ENCODE measurements around the gene MEG3.

The MEG3 gene

DNA sequence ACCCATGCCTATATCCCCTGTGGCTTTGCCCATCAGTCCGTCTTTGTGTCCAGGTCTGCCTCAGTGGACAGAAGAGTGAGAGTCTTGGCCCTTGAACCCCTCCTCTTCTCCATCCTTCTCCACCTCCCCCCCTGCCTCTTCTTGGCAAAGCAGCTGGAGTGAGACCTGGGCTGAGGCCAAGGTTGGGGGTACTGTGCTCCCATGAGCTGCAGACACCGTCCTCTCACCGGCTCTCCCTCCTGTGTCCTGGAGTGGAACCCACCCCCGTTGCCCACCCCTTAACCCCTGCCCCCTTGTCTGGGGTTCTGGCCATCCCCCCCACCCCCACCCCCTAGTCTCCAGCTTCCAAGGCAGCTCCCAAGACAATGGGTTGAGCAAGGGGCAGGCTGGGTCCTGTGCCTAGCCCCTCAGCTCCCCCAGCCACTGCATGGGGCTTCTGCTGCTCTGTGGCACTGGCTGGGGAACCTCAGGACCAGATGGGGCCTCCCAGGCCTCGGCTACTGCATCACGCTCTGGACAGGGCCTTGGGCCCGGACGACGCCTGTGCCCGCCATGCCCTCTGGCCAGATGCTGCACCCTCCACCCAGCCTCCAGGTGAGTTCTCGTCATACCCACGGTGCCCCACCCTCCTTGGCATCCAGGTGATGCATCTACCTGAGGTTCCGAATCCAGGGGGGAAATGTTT lies 41.9 kb downstream of the MEG3 start:
- no peak for DNase-seq

DNA sequence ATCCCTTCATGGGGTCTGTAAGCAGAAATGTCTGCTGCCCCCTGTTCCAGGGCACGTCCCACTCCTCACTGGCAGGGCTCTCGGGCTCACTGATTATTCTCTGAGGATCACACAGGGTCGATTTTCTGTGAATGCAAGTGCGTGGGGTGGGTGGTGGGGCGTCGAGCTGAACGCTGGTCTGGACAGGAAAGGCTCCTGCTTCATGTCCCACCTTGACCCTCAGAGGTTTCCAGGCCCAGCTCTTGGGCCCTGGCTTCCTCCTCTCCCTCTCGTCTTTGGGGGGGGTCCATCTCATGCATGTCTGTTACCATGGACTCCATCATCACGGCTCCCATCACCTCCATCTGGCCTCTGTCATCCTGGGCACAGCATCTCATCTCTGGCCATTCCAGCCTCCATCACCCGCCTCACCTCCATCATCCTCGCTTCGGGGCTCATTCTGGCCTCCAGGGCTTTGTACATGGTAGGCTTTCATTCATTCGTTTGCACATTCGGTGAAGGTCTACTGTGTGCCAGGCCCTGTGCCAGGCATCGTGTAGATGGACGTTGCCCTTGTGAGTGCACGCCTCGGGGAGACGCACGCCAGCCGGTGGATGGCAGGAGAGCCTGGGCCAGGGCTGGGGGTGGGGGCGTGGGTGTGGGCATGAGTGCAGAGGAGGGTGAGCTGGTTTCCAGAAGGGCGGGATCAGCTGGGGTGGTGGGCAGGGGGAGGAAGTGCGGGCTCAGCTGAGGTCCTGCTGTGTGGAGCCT lies 42.9 kb downstream of the MEG3 start:
- DNase-seq = no peak

- DNase-seq = no peak
Measured at GRCh38 chr14:100871234-100872186, 45.6 kb downstream of the MEG3 start.

DNA sequence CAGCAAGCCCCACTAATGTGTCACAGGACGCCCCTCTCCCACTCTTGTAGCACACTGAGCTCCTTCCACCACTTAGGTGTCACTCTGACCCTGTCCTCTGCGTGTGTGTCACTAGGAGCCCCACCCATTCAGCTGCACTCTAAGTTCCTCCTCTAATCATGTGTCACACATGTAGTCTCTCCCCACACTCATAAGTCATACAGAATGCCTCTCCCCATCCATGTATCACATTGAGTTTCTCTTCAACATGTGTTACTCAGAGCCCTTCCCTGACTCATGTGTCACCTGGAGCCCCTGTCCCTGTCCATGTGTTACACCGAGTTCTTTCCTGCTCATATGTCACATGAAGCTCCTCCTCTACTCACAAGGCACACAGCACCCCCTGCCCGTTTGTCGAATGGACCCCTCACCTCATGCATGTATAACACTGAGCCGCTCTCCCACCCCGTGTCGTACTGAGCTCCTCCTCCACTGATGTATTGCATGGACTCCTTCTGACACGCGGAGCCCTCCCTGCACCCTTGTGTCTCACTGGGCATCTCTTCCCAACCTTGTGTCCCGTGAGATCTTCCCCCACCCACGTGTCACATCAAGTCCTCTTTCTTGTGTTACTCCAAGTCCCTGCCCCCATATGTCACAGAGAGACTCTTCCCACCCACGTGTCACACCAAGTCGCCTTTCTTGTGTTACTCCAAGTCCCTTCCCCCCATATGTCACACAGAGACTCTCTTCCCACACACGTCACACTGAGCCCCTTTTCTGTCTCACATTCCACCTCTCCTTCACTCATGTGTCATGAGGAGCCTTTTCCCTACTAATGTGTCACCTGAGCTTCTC lies 46.6 kb downstream of the MEG3 start:
- no peak for DNase-seq

GRCh38 chr14:100873096-100873482 lies 47.2 kb downstream of the MEG3 start:
- DNase-seq = no peak

GRCh38 chr14:100874051-100874410 lies 48.1 kb downstream of the MEG3 start:
- no peak for DNase-seq

GRCh38 chr14:100874411-100875091 lies 48.6 kb downstream of the MEG3 start:
- DNase-seq = no peak

DNA sequence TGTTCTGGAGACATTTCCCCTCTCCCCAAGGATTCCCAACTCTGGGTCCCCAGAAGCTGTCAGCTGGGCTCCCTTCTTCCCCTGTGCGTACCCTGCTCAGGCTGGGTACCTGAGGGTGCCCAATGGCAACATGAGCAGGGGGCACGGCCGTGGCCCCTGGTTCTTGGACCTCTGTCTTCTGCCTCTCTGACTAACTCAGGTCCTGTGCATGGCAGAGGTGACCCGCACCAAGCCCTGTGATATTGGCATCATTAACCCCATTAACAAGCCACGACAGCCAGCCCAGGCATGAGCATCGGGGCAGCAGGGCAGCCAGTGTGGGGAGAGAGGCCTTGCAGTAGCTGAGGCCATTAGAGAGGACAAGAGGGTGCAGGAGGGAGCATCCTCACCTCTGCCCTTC lies 49.2 kb downstream of the MEG3 start:
- DNase-seq = no peak

GRCh38 chr14:100875861-100876590 lies 50.1 kb downstream of the MEG3 start:
- DNase-seq = no peak

- no peak for DNase-seq
Measured at GRCh38 chr14:100878271-100879146, 52.6 kb downstream of the MEG3 start.

GRCh38 chr14:100879194-100879593 lies 53.3 kb downstream of the MEG3 start:
- DNase-seq = no peak

GRCh38 chr14:100879782-100880181 lies 53.9 kb downstream of the MEG3 start:
- DNase-seq = no peak

- DNase-seq = no peak
Measured at GRCh38 chr14:100880271-100881101, 54.6 kb downstream of the MEG3 start.

- no peak for DNase-seq
Measured at GRCh38 chr14:100881211-100882025, 55.5 kb downstream of the MEG3 start.

- DNase-seq = no peak
Measured at GRCh38 chr14:100882026-100882967, 56.4 kb downstream of the MEG3 start.

DNA sequence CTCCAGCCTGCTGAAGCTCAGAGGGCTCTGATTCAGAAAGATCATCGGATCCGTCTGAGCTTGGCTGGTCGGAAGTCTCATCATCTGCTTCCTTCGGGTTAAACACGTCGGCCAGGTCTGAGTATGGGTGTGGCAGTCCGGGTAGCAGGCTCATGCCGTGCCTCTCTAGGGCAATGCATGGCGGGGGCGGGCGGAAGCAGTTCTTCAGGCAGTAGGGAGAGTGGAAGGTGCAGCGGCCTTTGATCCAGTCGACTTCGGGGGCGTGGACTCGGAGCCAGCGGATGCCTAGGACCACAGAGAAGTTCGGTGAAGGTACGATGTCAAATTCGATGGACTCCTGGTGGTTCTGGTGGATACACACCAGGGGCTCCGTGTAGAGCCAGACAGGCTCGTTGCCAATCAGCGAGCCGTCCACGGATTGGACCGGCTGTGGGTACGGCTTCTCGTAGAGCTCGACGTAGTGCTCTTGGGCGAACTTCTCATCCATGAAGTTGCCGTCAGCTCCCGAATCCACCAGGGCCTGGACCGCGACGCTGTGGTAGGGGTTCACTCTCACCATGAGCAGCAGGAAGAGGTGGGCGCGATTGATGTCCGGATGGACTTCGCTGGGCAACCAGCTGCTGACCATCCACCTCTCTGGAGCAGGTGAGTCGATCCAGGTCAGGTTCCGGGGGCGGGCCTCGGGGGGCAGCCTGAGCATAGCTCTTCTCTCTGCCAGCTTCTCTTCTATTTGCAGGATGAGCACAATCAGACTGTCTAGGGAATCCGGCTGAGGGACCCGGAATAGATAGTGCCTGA lies 57.3 kb downstream of the MEG3 start:
- no peak for DNase-seq

DNA sequence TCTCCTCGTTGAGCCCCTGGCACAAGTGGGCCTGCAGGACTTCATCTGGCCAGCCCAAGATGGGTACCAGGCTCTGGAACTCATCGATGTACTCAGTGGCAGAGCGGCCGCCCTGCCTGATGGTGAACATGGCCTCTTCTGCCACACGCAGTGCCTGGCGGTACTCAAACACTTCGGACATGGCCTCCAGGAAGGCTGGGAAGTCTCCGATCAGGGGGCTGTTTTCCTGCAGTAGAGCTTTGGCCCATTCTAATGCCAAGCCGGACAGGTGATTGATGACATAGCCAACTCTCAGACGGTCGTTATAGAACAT lies 57.8 kb downstream of the MEG3 start:
- no peak for DNase-seq

Measured in NCI-H1105 (cell line).